Measurements from ENCODE around the gene TUBB8.
"Not testable (repeated sequence)": the region's sequence is repeated elsewhere in the genome, so short reads cannot be mapped to it uniquely, and the experiment has no call there.

The TUBB8 gene

GRCh38 chr10:48996-49395 lies at the start of gene TUBB8:
Gene TUBB8, minus strand, starts transcription at chr10:49296. Its CDS starts 58 bp downstream, at chr10:49238.
- DNase-seq: no peak

- no peak for DNase-seq
Observed at GRCh38 chr10:96466-96865, 47.4 kb upstream of the TUBB8 start.

GRCh38 chr10:95356-96115 lies 46.4 kb upstream of the TUBB8 start:
- DNase-seq: no peak

- DNase-seq: no peak
Observed at GRCh38 chr10:94613-95012, 45.5 kb upstream of the TUBB8 start.

- no peak for DNase-seq
Observed at GRCh38 chr10:92846-93245, 43.8 kb upstream of the TUBB8 start.

GRCh38 chr10:92153-92552 lies 43.1 kb upstream of the TUBB8 start:
- DNase-seq: no peak

- DNase-seq: no peak
Observed at GRCh38 chr10:91313-91712, 42.2 kb upstream of the TUBB8 start.

- no peak for DNase-seq
Observed at GRCh38 chr10:90161-90560, 41.1 kb upstream of the TUBB8 start.

GRCh38 chr10:89248-89647 lies 40.2 kb upstream of the TUBB8 start:
- DNase-seq: no peak

- no peak for DNase-seq
Observed at GRCh38 chr10:88253-88652, 39.2 kb upstream of the TUBB8 start.

- DNase-seq: no peak
Observed at GRCh38 chr10:87177-88080, 38.3 kb upstream of the TUBB8 start.

- no peak for DNase-seq
Observed at GRCh38 chr10:86031-86430, 36.9 kb upstream of the TUBB8 start.

- no peak for DNase-seq
Observed at GRCh38 chr10:85044-85443, 35.9 kb upstream of the TUBB8 start.

- no peak for DNase-seq
Observed at GRCh38 chr10:83930-84530, 34.9 kb upstream of the TUBB8 start.

GRCh38 chr10:80477-81105 lies 31.5 kb upstream of the TUBB8 start:
- no peak for DNase-seq

GRCh38 chr10:79532-80215 lies 30.6 kb upstream of the TUBB8 start:
- no peak for DNase-seq

GRCh38 chr10:78556-78955 lies 29.5 kb upstream of the TUBB8 start:
- no peak for DNase-seq

GRCh38 chr10:74266-74621 lies 25.1 kb upstream of the TUBB8 start:
- DNase-seq: not testable (repeated sequence)

- DNase-seq: peak in 5 of 14 donors; percentile 11 to 44 (median 26)
Observed at GRCh38 chr10:73543-74265, 24.6 kb upstream of the TUBB8 start.

- DNase-seq: not testable (repeated sequence)
Observed at GRCh38 chr10:68156-68555, 19.1 kb upstream of the TUBB8 start.

GRCh38 chr10:49926-50325 lies 830 bp upstream of the TUBB8 start:
- DNase-seq: not testable (repeated sequence)

- DNase-seq: not testable (repeated sequence)
Observed at GRCh38 chr10:47864-48263, 1.2 kb downstream of the TUBB8 start.
